ENCODE data around the gene GIMAP1.

Gene GIMAP1

DNA sequence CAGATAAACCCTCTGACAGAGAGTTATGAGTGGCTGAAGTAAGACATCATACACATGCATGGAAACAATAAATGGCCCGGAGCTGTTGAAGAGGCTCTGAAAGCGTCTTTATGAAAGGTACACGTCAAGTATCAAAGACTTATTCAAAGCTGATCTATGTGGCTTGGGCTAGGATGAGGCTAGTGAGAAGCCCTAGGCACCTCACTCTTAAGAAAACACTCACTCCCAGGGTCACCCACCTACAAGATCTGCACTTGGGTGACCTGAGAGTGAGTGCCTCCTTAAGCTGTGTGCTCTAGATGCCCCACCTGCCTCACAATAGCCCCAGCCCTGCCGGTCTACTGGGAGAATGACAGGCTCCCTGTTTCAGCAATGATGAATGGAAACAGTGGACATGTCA is 1.1 kb upstream of the GIMAP1 start:
- TF ChIP-seq POLR2A (IDR thresholded peaks at IDR 0.05; ENCODE audit: low read depth, low read length): no peak
- FAIRE-seq: no peak
- no peak for DNase-seq (ENCODE audit: insufficient read length, low spot score)

DNA sequence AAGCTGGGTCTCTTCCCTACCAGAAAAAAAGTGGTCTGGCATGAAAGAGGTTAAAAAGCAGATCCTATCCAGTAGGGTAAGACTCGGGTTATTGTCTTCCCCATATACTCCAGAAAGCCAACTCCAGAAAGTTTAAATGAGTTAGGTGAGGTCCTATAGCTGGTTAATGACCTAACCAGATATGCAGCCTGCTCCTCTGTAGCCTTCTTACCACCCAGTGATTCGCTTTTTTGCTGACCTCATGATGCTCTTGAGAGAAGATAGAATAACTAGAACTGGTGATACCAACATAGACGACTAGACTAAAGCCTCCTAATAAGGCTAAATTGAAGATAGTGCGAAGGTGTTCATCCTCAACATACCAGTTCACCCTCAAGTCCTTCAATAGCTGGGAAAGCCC is 675 bp upstream of the GIMAP1 start:
- no peak for TF ChIP-seq POLR2A (IDR thresholded peaks at IDR 0.05; ENCODE audit: low read depth, low read length)
- DNase-seq (ENCODE audit: insufficient read length, low spot score) (no peak), FAIRE-seq (no peak)

DNA sequence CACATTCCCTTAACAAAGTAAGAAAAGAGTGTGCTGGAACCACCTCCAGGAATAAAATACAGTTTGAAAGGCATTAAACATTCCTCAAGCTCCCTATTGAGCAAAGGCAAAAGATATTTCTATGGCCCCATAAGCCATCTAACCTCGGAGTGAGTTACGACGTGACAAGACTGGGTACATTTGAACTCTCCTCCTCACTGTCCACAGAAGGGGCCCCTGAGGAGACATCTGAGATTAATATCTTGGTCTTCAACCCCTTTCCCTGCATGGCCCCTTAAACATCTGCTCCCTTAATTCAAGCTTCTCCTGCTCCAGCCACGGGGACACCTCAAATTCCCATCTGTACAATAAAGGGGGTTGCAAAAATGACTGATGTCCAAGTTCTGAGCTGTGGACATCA is 526 bp downstream of the GIMAP1 start:
- FAIRE-seq: no peak
- TF ChIP-seq POLR2A (IDR thresholded peaks at IDR 0.05; ENCODE audit: low read depth, low read length): no peak
- no peak for DNase-seq (ENCODE audit: insufficient read length, low spot score)

DNA sequence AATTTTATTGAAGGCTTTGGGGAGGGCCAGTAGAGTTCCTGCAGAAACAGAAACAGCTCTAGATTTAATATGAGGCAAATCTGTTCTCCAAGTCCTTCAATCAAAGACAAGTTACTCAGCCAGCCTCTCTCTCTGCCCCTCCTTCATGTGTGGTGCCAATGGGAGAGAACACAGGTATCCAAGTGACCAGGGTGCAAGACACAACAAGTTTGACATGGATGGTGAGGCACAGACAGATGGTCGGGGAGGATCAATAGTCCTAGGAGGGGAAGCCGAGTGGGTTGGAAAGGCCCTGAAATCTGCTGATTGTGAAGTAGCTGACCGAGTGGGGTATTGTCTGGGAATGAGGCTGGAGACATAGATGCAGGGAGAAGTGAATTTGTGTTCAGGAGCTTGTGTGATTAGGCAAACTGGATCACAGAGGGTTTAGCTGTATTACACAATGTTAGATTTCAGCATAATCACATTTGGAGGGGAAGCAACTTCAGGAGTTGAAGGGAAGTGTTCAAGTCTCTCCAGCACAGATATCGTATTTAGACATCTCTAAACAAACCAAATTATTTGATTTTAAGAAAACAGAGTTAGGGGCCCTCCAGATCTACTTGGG is 1.5 kb downstream of the GIMAP1 start:
- no peak for DNase-seq (ENCODE audit: insufficient read length, low spot score)
- no peak for TF ChIP-seq POLR2A (IDR thresholded peaks at IDR 0.05; ENCODE audit: low read depth, low read length)
- no peak for FAIRE-seq

DNA sequence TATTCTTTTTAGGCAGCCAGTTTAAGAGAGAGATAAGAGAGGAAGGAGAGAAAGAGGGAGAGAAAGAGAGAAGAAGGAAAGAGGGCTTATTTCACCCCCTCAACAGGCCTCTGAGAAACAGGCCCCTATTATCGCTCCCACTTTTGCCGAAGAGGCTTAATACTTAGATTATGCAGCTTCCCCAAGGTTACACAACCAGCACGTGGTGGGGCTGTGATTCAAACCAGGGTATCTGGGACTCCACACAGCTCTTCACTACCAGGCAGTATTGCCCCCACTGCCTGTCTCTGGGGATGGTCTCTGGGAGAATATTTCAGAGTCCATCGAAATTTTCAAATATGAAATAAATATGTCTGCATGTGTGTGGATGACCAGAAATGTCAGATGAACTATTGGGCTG is 3.0 kb downstream of the GIMAP1 start:
- no peak for TF ChIP-seq POLR2A (IDR thresholded peaks at IDR 0.05; ENCODE audit: low read depth, low read length)
- DNase-seq (ENCODE audit: insufficient read length, low spot score): no peak
- no peak for FAIRE-seq

DNA sequence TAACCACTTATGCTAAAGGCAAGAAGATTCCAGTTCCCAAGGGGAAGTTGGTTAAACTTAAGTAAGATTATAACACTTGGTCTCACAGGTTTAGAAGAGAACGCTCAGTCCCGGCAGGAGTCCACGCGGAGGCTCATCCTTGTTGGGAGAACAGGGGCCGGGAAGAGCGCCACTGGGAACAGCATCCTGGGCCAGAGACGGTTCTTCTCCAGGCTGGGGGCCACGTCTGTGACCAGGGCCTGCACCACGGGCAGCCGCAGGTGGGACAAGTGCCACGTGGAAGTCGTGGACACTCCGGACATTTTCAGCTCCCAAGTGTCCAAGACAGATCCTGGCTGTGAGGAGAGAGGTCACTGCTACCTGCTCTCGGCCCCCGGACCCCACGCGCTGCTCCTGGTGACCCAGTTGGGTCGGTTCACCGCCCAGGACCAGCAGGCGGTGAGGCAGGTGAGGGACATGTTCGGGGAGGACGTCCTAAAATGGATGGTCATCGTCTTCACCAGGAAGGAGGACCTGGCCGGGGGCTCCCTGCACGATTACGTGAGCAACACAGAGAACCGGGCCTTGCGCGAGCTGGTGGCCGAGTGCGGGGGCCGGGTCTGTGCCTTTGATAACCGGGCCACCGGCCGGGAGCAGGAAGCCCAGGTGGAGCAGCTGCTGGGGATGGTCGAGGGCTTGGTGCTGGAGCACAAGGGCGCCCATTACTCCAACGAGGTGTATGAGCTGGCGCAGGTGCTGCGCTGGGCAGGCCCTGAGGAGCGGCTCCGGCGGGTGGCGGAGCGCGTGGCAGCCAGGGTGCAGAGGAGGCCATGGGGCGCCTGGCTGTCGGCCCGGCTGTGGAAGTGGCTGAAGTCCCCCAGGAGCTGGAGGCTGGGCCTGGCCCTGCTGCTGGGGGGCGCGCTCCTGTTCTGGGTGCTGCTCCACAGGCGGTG is 3.8 kb downstream of the GIMAP1 start:
- TF ChIP-seq POLR2A (IDR thresholded peaks at IDR 0.05; ENCODE audit: low read depth, low read length): no peak
- FAIRE-seq (no peak), DNase-seq (ENCODE audit: insufficient read length, low spot score) (no peak)

DNA sequence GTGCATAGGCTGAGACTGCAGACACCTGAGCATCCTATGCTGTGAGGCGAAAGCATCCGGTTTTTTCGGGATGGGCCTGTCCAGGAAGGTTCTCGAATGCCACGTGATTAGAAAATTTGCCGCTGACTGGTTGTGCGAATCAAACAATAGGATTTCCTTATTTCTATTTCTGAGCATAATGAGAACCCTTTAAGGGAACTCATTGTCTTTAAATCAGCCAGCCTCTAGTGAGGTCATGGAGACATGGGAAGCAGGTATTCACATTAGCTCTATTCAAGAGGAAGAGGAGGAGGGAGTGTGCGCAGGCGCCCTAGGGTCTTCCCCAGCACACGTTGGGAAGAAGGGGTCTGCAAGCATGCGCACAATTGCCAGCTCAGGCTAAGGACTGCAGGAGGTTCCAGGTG is 5.6 kb downstream of the GIMAP1 start:
- FAIRE-seq (no peak), DNase-seq (ENCODE audit: insufficient read length, low spot score) (no peak)
- no peak for TF ChIP-seq POLR2A (IDR thresholded peaks at IDR 0.05; ENCODE audit: low read depth, low read length)

DNA sequence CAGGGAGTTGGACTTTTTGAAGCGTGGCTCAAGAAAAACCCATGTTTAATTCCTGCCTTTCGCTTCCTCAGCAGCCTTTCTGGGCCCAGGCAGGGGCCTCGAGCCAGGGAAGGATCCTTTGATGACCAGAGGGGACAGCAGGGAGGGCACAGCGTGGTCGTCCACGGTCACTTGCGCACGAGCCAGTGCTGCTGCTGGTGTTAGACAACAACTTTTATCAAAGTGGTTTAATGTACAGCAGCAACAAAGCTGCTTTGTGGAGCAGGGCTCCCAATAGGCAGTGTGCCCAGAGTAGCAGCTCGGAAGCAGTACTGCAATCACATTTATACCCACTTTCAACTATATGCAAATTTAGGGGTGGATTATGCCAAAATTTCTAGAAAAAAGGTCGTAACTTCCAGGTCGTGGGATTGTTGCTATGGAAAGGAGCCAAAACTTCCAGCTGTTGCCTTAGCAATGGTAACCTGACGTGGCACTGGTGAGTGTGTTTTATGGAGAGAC is 6.1 kb downstream of the GIMAP1 start:
- TF ChIP-seq POLR2A (IDR thresholded peaks at IDR 0.05; ENCODE audit: low read depth, low read length): no peak
- DNase-seq (ENCODE audit: insufficient read length, low spot score) (no peak), FAIRE-seq (no peak)

DNA sequence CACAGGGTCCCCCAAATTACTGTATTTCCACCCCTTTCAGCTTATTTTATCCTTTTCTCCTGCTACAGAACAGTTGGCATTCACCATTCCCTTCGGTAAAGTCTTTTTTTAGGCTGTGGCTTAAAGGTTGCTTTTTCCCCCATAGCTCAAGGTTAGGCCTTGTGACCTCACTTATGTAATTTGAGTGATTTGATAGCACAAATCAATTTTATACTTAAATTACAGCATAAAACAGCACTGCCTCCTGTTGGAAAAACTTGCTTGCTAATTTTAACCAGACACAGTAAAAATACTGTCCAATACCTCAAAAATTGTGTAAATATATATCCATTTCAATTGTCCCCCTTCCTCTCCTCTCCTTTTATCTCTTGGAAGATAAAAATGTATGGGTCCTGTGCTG is 7.1 kb downstream of the GIMAP1 start:
- DNase-seq (ENCODE audit: insufficient read length, low spot score) (no peak), FAIRE-seq (no peak)
- TF ChIP-seq POLR2A (IDR thresholded peaks at IDR 0.05; ENCODE audit: low read depth, low read length): no peak

DNA sequence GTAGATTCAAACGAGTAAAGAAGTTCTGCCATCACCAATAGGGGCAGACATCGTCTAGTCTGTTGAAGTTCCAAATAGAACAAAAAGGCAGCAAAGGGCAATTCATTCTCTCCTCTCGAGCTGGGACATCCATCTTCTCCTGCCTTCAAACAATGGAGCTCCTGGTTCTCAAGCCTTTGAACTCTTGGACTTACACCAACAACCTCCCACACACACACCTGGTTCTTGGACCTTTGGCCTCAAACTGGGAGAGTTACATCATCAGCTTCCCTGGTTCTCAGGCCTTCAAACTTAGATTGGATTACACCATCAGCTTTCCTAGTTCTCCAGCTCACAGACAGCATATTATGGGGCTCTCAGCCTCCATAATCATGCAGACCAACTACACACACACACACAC is 11.0 kb downstream of the GIMAP1 start:
- no peak for TF ChIP-seq POLR2A (IDR thresholded peaks at IDR 0.05; ENCODE audit: low read depth, low read length)
- no peak for DNase-seq (ENCODE audit: insufficient read length, low spot score)
- FAIRE-seq: no peak

DNA sequence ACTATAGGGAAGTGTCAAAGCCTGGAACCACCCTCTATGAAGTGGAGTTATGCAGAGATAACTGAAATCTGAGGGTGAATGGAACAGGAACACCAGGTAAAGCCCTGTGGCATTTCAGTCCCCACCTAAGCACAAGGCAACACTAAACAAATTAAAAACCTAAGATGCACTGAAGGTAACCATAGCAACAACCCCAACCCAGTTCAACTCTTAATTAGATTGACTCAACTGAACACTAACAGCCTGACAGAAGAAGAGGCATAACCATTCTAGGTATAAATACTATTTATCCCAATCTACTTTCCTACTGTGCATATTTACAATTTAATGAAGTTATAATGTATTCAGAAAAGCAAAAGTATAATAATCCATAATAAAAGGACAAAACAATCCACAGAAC is 11.6 kb downstream of the GIMAP1 start:
- FAIRE-seq (no peak), DNase-seq (ENCODE audit: insufficient read length, low spot score) (no peak)
- no peak for TF ChIP-seq POLR2A (IDR thresholded peaks at IDR 0.05; ENCODE audit: low read depth, low read length)

DNA sequence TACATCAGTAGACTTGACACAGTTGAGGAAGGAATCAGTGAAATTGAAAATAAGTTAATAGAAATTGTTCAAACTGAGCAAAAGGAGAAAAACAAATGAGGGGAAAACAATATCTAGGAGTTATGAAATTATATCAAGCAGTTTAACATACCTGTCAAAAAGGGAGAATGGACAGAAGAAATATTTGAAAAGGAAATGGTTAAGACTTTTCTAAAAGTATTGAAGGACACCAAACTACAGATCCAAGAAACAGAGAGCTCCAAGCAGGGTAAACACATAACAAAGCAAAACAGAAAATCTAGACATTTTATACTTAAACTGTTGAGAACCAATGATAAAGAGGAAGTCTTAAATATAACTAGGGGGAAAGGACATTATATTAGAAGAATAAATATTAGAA is 12.2 kb downstream of the GIMAP1 start:
- DNase-seq (ENCODE audit: insufficient read length, low spot score) (no peak), FAIRE-seq (no peak)
- TF ChIP-seq POLR2A (IDR thresholded peaks at IDR 0.05; ENCODE audit: low read depth, low read length): no peak

DNA sequence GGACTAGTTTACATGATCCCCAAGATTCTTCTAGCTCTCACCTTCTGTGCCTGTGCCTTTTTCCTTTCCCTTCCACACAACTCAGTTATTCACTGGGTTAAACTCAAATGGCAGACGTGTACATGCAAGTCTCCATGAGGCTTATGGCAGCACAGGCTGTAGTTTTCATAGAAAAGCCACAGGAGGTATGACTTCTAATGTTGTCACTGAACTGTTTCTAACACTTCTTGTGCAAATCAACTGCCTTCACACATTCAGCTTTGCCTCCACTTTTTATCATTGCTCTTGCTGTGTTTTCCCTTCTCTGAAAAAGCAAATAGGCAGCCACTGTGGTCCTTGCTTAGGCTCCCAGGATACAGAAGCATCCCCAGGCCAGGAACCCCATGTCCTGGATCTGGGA is 15.5 kb downstream of the GIMAP1 start:
- FAIRE-seq (no peak), DNase-seq (ENCODE audit: insufficient read length, low spot score) (no peak)
- no peak for TF ChIP-seq POLR2A (IDR thresholded peaks at IDR 0.05; ENCODE audit: low read depth, low read length)

DNA sequence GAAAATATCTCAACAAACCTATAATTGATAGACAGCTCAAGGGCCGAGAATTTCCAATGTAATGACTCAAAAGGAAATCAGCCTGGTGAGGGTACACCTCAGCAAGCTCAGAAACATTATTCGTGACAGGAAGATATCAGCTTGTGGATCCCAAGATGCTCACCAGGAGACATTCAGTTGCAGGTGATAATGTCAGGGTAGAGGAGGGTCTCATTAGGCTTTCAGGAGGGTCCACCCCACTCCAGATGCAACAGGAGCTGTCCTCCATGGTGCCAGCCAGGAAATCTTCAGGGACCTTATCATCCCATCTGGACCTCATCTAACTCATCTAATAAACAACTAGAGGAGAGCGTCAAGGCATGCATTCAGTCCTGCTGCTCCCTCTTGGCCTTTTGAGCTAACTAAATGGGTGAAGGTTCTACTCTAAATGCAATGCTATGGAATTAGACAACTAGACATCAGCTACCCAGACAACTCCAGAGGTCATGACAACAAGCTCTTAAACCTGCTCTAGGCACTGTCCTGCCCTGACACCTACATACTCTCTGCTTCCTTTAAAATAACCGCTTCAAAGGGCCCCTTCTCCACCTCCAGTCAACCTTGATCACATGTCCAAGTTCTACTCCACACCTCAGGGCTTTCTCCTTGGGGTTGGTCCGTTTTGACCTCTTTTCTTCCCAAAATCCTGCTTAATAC is 16.5 kb downstream of the GIMAP1 start:
- no peak for TF ChIP-seq POLR2A (IDR thresholded peaks at IDR 0.05; ENCODE audit: low read depth, low read length)
- FAIRE-seq: no peak

More for the DNA sequence above, 16.5 kb downstream of the GIMAP1 start:
- no peak for DNase-seq (ENCODE audit: insufficient read length, low spot score)

Data from H54 (cell line).